GM18508 (cell line): ENCODE results near the gene U2AF2.
"Not testable (repeated sequence)": the region's sequence is repeated elsewhere in the genome, so short reads cannot be mapped to it uniquely, and the experiment has no call there.

ENCODE experiments used
- ATAC-seq: cut with Tn5 transposase; IDR thresholded peaks from one replicate; pipeline ENCODE4 v1.9.1; 2021; ENCODE audit warnings: moderate number of reproducible peaks; ENCODE audit not compliant: insufficient read depth, unreplicated experiment

U2AF2 gene

GRCh38 chr19:55698256-55698655 is 43.4 kb downstream of the U2AF2 start:
- no peak for ATAC-seq

GRCh38 chr19:55699221-55699620 is 44.4 kb downstream of the U2AF2 start:
- no peak for ATAC-seq

GRCh38 chr19:55700813-55701212 is 46.0 kb downstream of the U2AF2 start:
- no peak for ATAC-seq

- no peak for ATAC-seq
Measured at GRCh38 chr19:55702131-55702627, 47.3 kb downstream of the U2AF2 start.

- ATAC-seq, result no peak
Measured at GRCh38 chr19:55703790-55704215, 49.0 kb downstream of the U2AF2 start.

GRCh38 chr19:55704494-55705245 is 49.8 kb downstream of the U2AF2 start:
- ATAC-seq, result no peak

GRCh38 chr19:55705972-55706371 is 51.1 kb downstream of the U2AF2 start:
- ATAC-seq, result no peak

GRCh38 chr19:55711719-55712118 is 56.9 kb downstream of the U2AF2 start:
- ATAC-seq, result no peak

GRCh38 chr19:55712804-55713631 is 58.2 kb downstream of the U2AF2 start:
- no peak for ATAC-seq

- ATAC-seq, result no peak
Measured at GRCh38 chr19:55716531-55716930, 61.7 kb downstream of the U2AF2 start.

- no peak for ATAC-seq
Measured at GRCh38 chr19:55717251-55717650, 62.4 kb downstream of the U2AF2 start.

GRCh38 chr19:55717879-55718711 is 63.3 kb downstream of the U2AF2 start:
- not testable (repeated sequence) for ATAC-seq

GRCh38 chr19:55720214-55720746 is 65.4 kb downstream of the U2AF2 start:
- ATAC-seq, result no peak

GRCh38 chr19:55720801-55721200 is 66.0 kb downstream of the U2AF2 start:
- no peak for ATAC-seq

- no peak for ATAC-seq
Measured at GRCh38 chr19:55723491-55723890, 68.7 kb downstream of the U2AF2 start.
